OCI-LY3 (cell line): Measurements from ENCODE around the gene ANKMY2.

Source experiments
- EZH2phosphoT487 ChIP-seq: fragments of 200-600 bp; shearing (Covaris generic); IDR thresholded peaks from 2 replicates; pipeline ENCODE4 v1.6.1; 2018; ENCODE audit warnings: antibody characterized with exemption, mixed run types, low read depth
- TF ChIP-seq, protein P1 (sequence below): fragments of 200-600, 300-600 bp; sonication (generic); IDR thresholded peaks from 2 replicates; pipeline ENCODE4 v1.5.1; 2014; ENCODE audit warnings: antibody characterized with exemption, low read length, low read depth

DNA sequence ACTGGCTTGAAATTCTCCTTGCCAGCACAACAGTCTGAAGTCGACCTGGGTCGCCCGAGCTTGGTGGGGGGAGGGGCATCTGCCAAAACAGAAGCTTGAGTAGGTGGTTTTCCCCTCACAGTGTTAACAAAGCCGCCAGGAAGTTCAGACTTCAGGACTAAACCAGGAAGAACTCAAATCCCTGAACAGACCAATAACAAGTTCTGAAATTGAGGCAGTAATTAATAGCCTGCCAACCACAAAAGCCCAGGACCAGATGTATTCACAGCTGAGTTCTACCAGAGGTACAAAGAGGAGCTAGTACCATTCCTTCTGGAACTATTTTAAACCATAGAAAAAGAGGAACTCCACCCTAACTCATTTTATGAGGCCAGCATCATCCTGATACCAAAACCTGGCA is 73.6 kb downstream of the ANKMY2 start:
- TF ChIP-seq, protein P1, sequence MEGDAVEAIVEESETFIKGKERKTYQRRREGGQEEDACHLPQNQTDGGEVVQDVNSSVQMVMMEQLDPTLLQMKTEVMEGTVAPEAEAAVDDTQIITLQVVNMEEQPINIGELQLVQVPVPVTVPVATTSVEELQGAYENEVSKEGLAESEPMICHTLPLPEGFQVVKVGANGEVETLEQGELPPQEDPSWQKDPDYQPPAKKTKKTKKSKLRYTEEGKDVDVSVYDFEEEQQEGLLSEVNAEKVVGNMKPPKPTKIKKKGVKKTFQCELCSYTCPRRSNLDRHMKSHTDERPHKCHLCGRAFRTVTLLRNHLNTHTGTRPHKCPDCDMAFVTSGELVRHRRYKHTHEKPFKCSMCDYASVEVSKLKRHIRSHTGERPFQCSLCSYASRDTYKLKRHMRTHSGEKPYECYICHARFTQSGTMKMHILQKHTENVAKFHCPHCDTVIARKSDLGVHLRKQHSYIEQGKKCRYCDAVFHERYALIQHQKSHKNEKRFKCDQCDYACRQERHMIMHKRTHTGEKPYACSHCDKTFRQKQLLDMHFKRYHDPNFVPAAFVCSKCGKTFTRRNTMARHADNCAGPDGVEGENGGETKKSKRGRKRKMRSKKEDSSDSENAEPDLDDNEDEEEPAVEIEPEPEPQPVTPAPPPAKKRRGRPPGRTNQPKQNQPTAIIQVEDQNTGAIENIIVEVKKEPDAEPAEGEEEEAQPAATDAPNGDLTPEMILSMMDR = no peak
- TF ChIP-seq EZH2phosphoT487 = no peak
